IPS-20b (cell line): Measurements from ENCODE around the gene CHST3.

Experiments used
- H3K27ac ChIP-seq: one replicate; pipeline ENCODE4 v1.5.1; 2013; ENCODE audit warnings: low read length
- H3K27me3 ChIP-seq: 2 replicates; pipeline ENCODE4 v1.6.1; 2013; ENCODE audit warnings: mild to moderate bottlenecking, low read length, inconsistent platforms; ENCODE audit not compliant: insufficient read depth
- H3K36me3 ChIP-seq: 2 replicates; pipeline ENCODE4 v1.6.1; 2013; ENCODE audit warnings: low read depth, mild to moderate bottlenecking, inconsistent platforms, low read length, moderate library complexity; ENCODE audit not compliant: insufficient read depth
- H3K4me1 ChIP-seq: 2 replicates; pipeline ENCODE4 v1.6.1; 2013; ENCODE audit warnings: mild to moderate bottlenecking, control low read depth, inconsistent platforms, low read length, moderate library complexity; ENCODE audit not compliant: insufficient read depth
- H3K4me3 ChIP-seq: 2 replicates; pipeline ENCODE4 v1.5.1; 2013; ENCODE audit warnings: mild to moderate bottlenecking, low read length, inconsistent platforms
- H3K9ac ChIP-seq: 2 replicates; pipeline ENCODE4 v1.6.1; 2013; ENCODE audit warnings: low read depth, mild to moderate bottlenecking, inconsistent platforms, low read length, moderate library complexity
- H3K9me3 ChIP-seq: 2 replicates; pipeline ENCODE4 v1.6.1; 2013; ENCODE audit warnings: mild to moderate bottlenecking, low read depth, low read length, inconsistent platforms; ENCODE audit not compliant: insufficient read depth

CHST3 gene

DNA sequence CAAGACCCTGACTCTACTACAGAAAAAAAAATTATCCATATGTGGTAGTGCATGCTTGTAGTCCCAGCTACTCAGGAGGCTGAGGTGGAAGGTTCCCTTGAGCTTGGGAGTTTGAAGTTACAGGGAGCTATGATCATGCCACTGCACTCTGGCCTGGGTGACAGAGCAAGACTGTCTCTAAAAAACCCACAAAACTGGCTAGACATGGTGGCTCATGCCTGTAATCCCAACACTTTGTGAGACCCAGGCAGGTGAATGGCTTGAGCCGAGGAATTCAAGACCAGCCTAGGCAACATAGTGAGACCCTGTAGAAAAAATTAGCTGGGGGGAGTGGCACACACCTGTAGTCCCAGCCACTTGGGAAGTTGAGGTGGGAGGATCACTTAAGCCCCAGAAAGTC is 32.9 kb upstream of the CHST3 start:
- H3K27me3 ChIP-seq = no peaks in the 10 kb centered on the region

DNA sequence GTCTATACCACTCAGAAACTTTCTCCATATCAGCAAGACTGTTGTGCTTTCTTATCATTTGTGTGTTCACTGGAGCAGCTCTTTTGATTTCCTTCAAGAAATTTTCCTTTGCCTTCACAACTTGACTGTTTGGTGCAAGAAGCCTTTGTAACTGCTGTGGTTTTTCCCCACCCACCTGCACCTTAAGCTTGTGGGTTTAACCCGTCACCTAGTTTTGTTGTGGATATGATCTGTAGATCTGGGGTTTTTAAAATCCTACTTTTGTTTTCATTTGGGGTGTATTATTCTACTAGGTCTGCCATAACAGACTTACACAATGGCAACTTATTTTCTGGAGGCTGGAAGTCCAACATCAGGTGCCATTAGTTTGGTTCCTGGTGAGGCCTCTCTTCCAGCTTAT is 30.5 kb upstream of the CHST3 start:
- no peak overlapping the region for H3K4me3 ChIP-seq
- H3K27ac ChIP-seq = no peak overlapping the region
- peaks cover 4% of the 10 kb centered on the region; the same call in 1 of the 2 replicates for H3K9me3 ChIP-seq
- H3K9ac ChIP-seq = no peak overlapping the region
- H3K27me3 ChIP-seq = no peaks in the 10 kb centered on the region
- H3K36me3 ChIP-seq = no peaks in the 10 kb centered on the region
- no peaks in the 10 kb centered on the region for H3K4me1 ChIP-seq

More for the DNA sequence above, 32.9 kb upstream of the CHST3 start:
- Histone ChIP-seq H3K4me1 (no peaks in the 10 kb centered on the region), H3K36me3 (no peaks in the 10 kb centered on the region), H3K9ac (no peak overlapping the region), H3K9me3 (peaks cover 4% of the 10 kb centered on the region; the same call in 1 of the 2 replicates), H3K4me3 (no peak overlapping the region), H3K27ac (no peak overlapping the region)

DNA sequence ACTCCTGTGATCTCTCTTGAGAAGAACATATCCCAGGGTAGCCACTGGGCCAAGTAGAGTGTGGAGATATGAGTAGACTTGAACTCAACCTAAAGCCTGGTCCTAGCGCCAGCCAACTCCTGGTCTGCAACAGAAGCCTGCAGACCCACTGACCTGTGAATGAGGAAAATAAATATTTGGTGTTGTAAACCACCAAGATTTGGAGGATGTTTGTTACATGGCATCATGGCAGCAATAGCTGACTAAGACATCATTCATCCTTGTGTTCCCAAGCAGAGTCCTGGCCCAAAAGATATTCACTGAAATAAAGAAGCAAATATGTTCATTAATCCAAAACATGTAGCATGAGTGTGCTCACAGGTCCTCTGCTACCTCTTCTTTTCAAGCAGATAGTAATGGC is 26.0 kb upstream of the CHST3 start:
- Histone ChIP-seq H3K9ac (no peak overlapping the region), H3K27me3 (no peaks in the 10 kb centered on the region), H3K36me3 (no peaks in the 10 kb centered on the region), H3K9me3 (peaks cover 3% of the 10 kb centered on the region; the same call in 1 of the 2 replicates), H3K4me1 (no peaks in the 10 kb centered on the region), H3K27ac (no peak overlapping the region), H3K4me3 (no peak overlapping the region)

DNA sequence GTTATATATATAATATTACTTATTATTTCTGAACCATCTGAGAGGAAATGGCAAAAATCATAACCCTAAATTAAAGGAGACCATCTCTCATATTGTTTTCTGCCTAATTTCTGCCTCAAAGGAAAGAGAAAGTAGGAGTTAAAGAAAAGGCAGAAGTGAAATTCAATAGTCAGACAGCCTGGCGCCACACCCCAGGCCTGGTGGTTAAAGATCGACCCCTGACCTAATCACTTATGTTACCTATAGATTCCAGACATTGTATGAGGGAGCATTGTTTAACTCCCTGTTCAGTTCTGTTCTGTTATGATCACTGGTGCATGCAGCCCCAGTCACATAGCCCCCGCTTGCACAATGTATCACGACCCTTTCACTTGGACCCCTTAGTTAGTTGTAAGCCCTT is 24.9 kb upstream of the CHST3 start:
- no peak overlapping the region for H3K4me3 ChIP-seq
- H3K4me1 ChIP-seq = no peaks in the 10 kb centered on the region
- H3K9me3 ChIP-seq = peaks cover 14% of the 10 kb centered on the region; the same call in 1 of the 2 replicates
- no peak overlapping the region for H3K9ac ChIP-seq
- H3K27me3 ChIP-seq = no peaks in the 10 kb centered on the region
- H3K36me3 ChIP-seq = no peaks in the 10 kb centered on the region
- H3K27ac ChIP-seq = no peak overlapping the region

DNA sequence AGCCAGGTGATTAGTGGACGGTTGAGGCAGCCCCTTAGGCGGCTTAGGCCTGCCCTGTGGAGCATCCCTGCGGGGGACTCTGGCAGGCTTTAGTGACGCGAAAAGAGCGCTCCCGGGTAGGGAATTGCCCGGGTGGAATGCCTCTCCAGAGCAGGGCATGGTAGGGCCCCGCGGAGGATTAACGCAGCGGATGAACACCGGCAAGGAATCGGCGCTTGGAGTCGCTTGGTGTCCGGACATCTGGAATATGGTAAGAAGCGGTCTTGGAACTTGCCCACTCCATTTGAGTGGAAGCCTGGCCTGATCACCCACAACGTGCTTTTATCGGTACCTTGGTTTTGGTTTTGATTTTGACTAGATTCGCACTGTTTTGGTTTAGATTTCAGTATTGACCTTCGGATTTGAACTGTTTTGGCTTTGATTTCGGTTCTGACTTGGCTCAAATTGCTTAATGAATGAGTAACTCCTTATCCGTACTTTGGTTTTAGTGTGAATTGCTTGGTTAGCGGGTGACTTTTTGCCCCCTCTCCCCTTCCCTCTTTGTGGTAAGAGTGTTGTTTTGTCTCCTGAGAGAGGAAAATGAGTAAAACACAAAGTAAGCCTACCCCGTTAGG is 24.2 kb upstream of the CHST3 start:
- H3K9me3 ChIP-seq = peaks cover 20% of the 10 kb centered on the region; the same call in 1 of the 2 replicates
- H3K4me3 ChIP-seq = no peak overlapping the region
- H3K9ac ChIP-seq = no peak overlapping the region
- no peaks in the 10 kb centered on the region for H3K4me1 ChIP-seq
- no peaks in the 10 kb centered on the region for H3K36me3 ChIP-seq
- no peaks in the 10 kb centered on the region for H3K27me3 ChIP-seq
- H3K27ac ChIP-seq = no peak overlapping the region

DNA sequence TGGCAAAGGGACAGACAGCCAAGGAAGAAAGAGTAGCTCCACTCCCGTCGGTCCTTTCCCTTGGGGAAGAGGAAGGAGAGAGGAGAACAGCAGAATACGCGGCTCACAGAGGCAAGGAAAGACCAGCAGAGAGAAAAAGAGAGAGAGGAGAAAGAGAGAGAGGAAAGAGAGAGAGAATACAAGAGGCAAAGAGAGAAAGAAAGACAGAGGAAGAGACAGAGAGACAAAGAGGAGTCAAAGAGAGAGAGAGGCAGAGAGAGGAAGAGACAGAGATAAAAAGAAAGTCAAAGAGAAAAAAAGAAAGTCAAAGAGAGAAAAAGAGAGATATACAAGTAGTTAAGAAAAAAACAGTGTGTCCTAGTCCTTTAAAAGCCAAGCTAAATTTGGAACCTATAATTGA is 23.4 kb upstream of the CHST3 start:
- H3K9me3 ChIP-seq = peaks cover 27% of the 10 kb centered on the region
- H3K4me1 ChIP-seq = no peaks in the 10 kb centered on the region

DNA sequence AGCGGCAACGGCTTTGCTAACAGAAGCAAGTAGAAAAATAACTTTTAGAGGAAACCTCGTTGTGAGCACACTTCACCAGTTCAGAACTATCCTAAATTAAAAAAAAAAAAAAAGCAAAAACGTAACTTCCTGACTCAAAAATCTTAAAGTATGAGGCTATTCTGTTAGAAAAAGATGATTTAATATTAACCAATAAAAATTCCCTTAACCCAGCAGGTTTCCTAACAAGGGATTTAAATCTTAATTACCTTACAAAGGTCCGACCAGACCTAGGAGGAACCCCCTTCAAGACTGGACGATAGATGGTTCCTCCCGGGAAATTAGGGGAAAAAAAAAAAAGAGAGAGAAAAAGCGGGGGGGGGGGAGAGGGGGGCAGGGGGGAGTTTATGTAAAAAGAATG is 22.9 kb upstream of the CHST3 start:
- peaks cover 32% of the 10 kb centered on the region for H3K9me3 ChIP-seq
- no peak overlapping the region for H3K27ac ChIP-seq
- no peak overlapping the region for H3K9ac ChIP-seq
- no peaks in the 10 kb centered on the region for H3K36me3 ChIP-seq
- H3K4me1 ChIP-seq = no peaks in the 10 kb centered on the region
- H3K27me3 ChIP-seq = no peaks in the 10 kb centered on the region
- H3K4me3 ChIP-seq = no peak overlapping the region

More for the DNA sequence above, 23.4 kb upstream of the CHST3 start:
- H3K27me3 ChIP-seq = no peaks in the 10 kb centered on the region
- H3K4me3 ChIP-seq = no peak overlapping the region
- H3K36me3 ChIP-seq = no peaks in the 10 kb centered on the region
- no peak overlapping the region for H3K27ac ChIP-seq
- no peak overlapping the region for H3K9ac ChIP-seq

DNA sequence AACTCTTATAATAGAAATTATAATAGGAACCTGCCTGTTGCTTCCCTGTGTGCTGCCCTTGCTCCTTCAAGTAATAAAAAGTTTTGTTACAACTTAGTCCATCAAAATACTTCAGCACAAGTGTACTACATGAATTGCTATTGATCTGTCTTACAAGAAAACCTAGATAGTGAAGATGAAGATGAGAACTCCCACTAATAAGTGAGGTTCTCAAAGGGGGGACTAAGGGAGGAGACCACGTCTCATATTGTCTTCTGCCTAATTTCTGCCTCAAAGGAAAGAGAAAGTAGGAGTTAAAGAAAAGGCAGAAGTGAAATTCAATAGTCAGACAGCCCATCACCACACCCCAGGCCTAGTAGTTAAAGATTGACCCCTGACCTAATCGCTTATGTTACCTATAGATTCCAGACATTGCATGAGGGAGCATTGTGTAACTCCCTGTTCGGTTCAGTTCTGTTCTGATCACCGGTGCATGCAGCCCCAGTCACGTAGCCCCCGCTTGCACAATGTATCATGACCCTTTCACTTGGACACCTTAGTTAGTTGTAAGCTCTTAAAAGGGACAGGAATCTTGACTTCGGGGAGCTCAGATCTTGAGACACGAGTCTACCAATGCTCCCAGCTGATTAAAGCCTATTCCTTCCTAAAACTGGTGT is 18.2 kb upstream of the CHST3 start:
- H3K27me3 ChIP-seq = no peaks in the 10 kb centered on the region
- H3K36me3 ChIP-seq = no peaks in the 10 kb centered on the region
- H3K4me3 ChIP-seq = no peak overlapping the region
- H3K4me1 ChIP-seq = no peaks in the 10 kb centered on the region
- no peak overlapping the region for H3K9ac ChIP-seq
- peaks cover 56% of the 10 kb centered on the region for H3K9me3 ChIP-seq
- H3K27ac ChIP-seq = no peak overlapping the region

DNA sequence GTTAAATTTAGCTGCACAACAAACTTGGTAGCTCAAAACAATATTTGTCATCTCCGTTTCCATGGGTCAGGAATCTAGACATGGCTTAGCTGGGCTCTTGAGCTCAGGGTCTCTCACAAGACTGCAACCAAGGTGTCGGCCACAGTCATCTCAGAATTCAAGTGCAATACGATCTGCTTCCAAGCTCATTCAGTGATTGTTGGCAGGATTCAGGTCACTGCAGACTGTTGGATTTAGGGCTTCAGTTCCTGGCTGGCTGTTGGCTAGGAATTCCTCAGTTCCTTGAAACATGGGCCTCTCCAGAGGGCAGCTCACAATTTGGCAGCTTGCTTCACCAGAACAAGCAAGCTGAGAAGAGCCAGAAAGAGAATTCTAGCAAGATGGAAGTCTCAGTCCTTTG is 17.5 kb upstream of the CHST3 start:
- H3K4me3 ChIP-seq = no peak overlapping the region
- H3K9me3 ChIP-seq = peaks cover 56% of the 10 kb centered on the region
- no peaks in the 10 kb centered on the region for H3K4me1 ChIP-seq
- no peak overlapping the region for H3K27ac ChIP-seq
- H3K9ac ChIP-seq = no peak overlapping the region
- no peaks in the 10 kb centered on the region for H3K36me3 ChIP-seq
- no peaks in the 10 kb centered on the region for H3K27me3 ChIP-seq

DNA sequence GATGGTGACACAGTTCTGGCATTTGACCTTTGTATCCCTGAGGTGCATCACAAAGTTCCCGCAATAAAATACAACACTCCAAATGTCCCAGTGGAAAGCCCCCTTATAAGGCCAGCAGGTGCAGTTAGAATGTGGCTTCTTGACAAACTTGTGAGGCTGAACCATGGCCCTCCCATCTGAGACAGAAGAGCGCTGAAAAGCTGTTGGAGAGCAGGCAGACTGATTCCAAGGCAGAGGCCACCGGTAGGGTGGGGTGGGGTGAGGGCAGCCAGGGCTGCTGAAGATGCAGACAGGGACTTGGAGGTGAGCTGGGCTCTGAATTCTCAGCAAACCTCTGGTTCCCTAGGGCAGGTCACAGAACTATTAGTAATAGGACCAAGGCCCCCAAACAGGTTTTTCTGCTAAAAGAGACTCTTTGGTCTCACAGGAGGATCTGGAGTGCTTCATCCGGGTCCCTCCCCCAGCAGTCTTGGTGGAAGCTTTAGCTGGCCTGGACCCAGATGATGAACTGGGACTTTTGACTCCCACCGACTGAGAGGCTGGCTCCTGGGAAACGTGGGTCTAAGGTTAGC is 15.6 kb upstream of the CHST3 start:
- no peak overlapping the region for H3K27ac ChIP-seq
- H3K27me3 ChIP-seq = no peaks in the 10 kb centered on the region
- no peaks in the 10 kb centered on the region for H3K4me1 ChIP-seq
- H3K36me3 ChIP-seq = no peaks in the 10 kb centered on the region
- H3K9me3 ChIP-seq = peaks cover 49% of the 10 kb centered on the region
- no peak overlapping the region for H3K4me3 ChIP-seq
- no peak overlapping the region for H3K9ac ChIP-seq

DNA sequence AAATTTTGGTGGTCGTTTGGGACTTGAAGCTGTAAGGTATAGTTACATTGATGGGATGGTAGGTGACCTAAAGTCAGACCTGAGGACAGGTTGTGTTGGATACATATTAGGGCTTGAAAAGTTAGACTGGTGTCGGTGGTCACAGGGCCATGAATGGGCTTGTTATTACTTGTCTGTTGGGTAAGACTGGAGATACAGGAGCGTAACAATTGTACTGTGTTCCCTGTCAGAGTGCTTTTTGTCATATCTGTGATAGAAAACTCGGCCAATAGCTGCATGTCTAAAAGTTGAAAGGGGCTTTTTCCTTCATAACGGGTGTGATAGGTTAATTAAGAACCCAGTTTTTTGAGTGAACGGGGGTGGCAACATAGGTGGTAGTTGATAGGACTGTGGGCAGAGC is 13.5 kb upstream of the CHST3 start:
- Histone ChIP-seq H3K4me3 (no peak overlapping the region), H3K36me3 (no peaks in the 10 kb centered on the region), H3K9me3 (peaks cover 43% of the 10 kb centered on the region), H3K9ac (no peak overlapping the region), H3K27ac (no peak overlapping the region), H3K4me1 (no peaks in the 10 kb centered on the region), H3K27me3 (no peaks in the 10 kb centered on the region)

DNA sequence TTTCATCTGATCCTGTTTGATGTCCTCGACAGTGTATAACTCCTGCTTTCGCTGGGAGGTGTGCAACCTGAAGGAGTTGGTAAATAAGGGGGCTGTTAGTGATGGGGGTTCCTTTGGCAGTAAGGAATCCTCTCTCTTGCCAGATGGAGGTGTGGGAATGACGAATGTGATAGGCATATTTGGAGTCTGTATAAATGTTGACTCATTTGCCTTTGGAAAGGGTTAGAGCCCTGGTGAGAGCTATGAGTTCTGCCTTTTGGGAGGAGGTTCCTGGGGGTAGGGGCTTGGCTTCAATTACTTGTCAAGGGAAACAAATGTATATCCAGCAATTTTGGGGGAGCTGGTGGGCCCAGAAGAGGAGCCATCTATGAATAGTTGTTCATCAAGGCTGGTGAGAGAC is 11.4 kb upstream of the CHST3 start:
- H3K27ac ChIP-seq = no peak overlapping the region

More for the DNA sequence above, 11.4 kb upstream of the CHST3 start:
- Histone ChIP-seq H3K4me1 (no peaks in the 10 kb centered on the region), H3K9ac (no peak overlapping the region), H3K27me3 (no peaks in the 10 kb centered on the region), H3K4me3 (no peak overlapping the region), H3K9me3 (peaks cover 26% of the 10 kb centered on the region), H3K36me3 (no peaks in the 10 kb centered on the region)
